Left colon (tissue), 2 donors: ENCODE measurements around the gene PDE4D. TPM values are rescaled to one million over a fixed set of nuclear protein-coding genes. Genes with fewer than 3 reads are reported as not detected.
A peak's percentile ranks its signal among the peaks of the same experiment; 100 is the strongest.

Experiments used
- ATAC-seq: fragments of 200-7000 bp; cut with Tn5 transposase; one replicate; pipeline ENCODE4 v1.9.1; 2020; ENCODE audit warnings: mild to moderate bottlenecking, moderate library complexity
- DNase-seq, 2 donors: peaks; one replicate each; pipeline ENCODE4 v3.0.0-alpha.2; 2020
- intact Hi-C, 2 donors: fragments of 100-400 bp; cut with DNase I in 1 of 2; cut with micrococcal nuclease in 1 of 2; formaldehyde crosslinking; loops; one replicate each; pipeline versions ENCODE4 v1.11.2 to v1.14.0; 2022; cut with DNase I, micrococcal nuclease
- total RNA-seq, 2 donors: library from RNA; stranded (reverse); fragmentation: NEBNext Ultra II Directional; extraction: Animal tissue kit (Norgen Biotek cat#: 25700); gene quantifications; one replicate each; pipeline ENCODE4 v1.2.1, GENCODE V29; 2021
- donor health status: DM: no; HTN: no; CAD: no.
- donor health status: DM: yes; HTN: yes; CAD: no.

Gene PDE4D
- total RNA-seq, 2 donors from 2014 or later = 50.6 to 67.8 TPM

DNA sequence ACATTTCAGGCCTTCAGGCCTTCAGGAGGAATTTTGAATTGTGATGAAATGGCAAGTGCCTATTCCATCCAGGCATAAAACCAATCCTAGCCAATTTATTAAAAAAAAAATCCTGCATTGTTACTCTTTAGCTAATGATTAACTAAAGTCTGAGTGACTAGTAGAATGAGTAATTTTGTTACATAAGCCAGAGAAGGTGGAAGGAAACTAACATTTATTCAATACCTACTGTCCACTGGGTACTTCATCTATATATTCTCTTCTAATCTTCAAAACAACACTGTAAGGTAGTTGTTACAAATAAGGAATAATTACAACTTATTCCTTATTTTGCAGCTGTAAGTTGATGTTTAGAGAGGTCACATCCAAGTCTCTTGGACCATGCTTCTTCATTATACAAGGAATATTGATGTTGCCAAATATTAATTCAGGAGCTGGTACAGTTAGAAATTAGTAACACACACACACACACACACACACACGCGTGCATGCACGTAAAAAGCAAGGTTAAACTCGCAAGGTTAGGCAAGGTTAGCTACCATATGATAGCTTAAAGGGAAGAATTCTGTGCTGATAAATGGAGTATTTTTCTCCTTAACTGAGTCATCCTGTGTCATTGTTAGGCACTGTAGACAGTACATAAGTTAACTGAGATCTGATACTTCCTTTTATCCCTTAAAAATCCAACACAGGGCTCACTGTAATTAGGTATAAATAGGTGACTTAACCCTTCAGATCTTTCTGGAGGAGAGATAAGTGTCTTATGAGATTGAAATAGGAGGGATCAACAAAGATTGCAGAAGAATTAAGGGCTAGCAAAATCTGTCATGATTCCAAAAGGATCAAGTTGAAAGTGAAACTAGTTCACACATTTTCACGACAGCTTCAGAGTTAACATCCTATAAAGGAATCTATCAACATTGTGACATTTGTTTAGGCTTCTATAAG is 596.9 kb downstream of the PDE4D start:
- no peak for DNase-seq
- ATAC-seq = peak; percentile 63
- intact Hi-C loops = no loop called here

DNA sequence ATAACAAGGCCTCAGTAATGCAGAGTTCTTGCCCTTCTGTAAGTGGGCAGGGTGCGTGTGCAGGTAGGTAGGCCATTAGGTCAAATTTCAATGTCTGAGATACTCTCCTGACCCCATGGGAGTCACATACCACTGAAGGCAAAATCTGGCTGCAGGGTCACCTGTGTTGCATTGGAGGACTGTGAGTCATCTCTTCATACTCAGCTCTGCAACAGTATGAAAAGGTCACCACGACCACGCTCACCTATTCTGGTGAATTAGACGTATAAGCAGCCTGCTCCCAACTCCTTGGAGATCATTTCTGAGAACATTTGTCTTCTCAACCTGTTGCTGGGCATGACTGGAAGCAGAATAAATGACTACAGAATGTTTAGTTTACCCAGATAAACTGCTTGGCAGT is 599.8 kb downstream of the PDE4D start:
- DNase-seq (no peak), ATAC-seq (no peak)
- intact Hi-C loops = no loop called here

DNA sequence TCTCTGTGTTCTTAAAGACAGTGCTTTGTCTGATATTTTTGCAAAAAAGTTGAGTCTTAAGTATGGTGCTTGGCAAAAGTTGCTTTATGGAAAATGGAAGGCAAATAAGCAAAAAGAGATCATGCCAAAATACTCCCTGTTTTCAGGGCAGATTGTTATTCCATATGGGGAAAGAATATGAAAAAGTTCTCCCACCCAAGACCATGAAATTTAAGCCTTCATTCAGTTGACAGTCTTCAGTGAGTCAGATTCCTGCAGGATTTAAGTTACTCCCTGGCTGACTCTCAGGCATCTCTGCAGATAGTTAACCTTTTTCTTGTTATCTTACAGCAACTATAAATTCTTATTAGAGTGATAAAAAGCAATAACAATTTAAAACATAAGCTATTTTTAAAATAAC is 601.6 kb downstream of the PDE4D start:
- intact Hi-C loops = no loop called here
- DNase-seq (no peak), ATAC-seq (no peak)

DNA sequence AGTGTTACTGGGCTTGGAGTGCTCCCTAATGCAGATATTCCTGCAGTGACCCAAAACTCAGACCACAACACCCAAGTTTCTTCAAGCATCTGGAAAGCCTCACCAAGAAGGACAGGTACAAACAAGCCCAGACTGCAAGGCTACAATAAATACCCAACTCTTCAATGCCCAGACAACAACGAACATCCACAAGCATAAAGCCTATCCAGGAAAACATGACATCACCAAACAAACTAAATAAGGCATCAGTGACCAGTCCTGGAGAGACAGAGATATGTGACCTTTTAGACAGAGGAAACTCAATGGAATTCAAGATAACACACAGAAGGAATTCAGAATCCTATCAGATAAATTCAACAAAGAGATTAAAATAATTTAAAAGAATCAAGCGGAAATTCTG is 605.6 kb downstream of the PDE4D start:
- intact Hi-C loops = no loop called here
- ATAC-seq = peak; percentile 12

DNA sequence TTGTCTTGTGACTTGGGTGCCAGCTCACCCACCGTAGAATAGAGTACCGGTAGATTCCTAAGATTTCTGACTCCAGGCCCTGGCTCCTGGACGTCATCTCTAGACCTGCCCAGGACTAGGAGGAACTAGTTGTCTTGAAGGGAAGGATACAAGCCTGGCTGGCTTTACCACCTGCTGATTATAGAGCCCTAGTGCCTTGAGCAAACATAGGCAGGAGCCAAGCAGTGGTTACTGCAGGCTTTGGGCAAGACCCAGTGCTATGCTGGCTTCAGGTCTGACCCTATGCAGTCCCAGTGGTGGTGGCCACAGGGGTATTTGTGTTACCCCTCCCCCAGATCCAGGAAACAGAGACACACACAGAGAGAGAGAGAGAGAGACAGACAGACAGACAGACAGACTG is 606.2 kb downstream of the PDE4D start:
- intact Hi-C loops = no loop called here
- ATAC-seq (peak; percentile 99), DNase-seq (peak in 1 of 2 donors; percentile 31)

More for the DNA sequence above, 605.6 kb downstream of the PDE4D start:
- no peak for DNase-seq

DNA sequence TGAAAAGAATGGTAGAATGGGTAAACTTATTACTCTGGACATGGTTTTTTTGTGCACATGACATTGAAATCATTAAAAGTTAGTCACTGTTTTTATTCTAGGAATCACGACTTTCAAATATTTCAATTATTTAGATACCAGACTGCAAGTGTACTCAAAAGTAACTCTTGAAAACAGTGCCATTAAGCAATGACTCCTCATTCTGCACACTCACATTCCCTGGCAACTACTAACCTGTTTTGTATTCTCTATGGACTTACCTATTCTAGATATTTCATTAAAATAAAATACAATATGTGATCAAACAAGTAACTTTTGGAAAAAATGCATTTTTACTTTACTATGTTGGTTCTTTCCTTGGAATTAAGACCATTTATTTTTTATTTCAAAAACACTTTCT is 607.0 kb downstream of the PDE4D start:
- no peak for DNase-seq
- no peak for ATAC-seq
- intact Hi-C loops = no loop called here

DNA sequence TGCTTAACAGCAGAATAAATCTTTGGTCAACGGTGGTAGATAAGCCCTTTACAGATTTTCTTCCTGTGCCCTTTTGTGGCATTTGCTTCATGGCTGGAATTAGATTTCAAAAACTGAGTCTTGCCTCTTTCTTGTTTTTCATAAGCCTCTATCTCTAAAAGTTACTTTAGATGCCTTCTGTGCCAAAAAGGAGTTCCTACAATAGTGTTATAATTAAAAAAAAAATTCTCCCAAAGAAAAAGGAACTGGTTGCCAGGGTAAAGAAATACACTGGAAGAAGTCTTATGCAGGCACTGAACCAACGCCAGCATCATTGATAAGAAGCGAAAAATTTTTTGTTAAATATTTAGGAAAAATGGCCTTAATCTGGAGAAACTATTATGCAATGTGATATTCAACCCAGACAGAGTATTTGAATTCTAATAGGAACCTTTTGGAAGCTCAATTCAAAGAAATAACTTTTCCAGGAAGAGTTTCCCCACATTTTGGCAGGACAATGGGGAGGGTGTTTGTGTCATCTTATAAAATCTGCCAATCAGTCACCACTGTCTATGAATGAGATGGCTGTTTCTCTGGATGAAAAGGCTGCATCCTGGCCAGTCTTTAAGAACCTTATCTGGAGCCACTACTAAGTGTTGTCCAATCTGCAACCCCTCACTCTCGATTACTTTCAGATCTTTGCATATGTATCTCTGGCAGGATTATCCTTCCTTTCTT is 608.1 kb downstream of the PDE4D start:
- DNase-seq (no peak), ATAC-seq (no peak)
- intact Hi-C loops = no loop called here

DNA sequence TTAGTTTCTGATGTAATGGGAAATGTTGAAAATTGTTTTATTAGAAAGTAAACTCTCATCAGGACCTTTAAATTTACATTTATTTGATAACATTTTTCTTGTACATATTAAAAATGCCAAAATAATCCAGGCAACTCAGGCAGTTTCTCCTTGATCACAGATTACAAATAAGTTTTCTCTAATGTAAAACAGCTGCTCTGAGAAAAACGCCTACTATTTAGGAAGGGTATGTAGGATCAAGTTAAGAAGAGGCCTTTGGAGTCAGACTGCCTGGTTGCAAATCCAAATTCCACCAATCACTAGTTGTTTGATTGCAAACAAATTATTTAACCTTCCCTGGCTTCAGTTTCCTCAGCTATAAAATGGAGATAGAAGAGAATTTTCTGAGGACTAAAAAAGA is 610.8 kb downstream of the PDE4D start:
- DNase-seq = no peak
- intact Hi-C loops = no loop called here
- ATAC-seq = no peak

DNA sequence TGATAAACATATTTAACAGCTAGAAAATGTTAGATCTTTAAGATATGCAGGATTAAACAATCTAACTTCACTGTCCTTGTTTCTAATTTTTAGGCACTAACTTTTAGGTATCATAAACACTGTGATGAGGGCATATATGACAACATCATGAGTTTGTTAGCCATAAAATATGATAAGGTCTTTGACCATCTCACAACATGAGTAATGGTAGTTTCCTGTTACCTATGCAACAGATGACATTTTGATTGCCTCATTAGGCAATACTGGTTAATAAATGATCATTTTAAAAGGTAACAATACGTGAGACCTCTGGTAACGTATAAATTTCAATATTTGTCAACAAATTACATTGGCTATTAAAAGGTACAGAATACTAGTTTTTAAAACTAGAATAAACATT is 613.5 kb downstream of the PDE4D start:
- ATAC-seq (no peak), DNase-seq (no peak)
- intact Hi-C loops = no loop called here

DNA sequence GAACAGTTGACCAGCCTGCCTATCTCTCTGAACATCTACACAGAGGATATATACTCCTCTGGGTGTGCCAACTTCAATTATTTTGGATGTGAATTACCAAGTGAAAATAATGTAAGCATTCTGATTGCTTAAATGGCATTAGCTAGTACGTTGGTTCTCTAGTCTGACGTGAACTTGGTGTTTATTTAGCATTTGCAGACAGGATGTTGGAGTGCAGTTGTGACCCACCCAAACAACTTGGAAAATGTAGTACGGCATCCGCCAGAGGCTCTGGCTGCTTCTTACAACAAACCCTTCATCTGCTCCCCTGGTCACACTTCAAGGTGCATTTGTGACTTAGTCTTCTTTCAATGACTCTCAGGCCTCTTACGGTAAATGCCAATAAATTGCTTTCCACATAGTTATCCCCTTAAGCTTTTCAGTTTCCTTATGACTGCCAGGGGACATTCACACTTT is 616.6 kb downstream of the PDE4D start:
- intact Hi-C loops = no loop called here
- ATAC-seq = peak; percentile 34
- DNase-seq = no peak

DNA sequence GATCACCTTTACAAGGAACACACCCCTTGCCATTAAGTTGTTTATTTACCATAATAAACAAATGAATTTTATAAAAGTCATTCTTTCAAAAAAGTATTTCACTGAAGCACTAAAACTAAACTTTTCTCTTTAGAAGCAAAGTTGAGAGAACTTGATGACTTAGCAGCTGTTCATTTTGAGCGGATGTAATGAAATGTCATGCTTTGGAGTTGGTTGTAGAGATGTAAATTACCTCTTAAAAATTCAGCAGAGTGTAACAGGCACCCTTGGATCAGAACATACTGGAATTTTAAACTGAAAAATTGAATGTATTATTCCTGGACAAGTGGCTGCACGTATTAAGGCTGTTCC is 617.2 kb downstream of the PDE4D start:
- ATAC-seq (peak; percentile 13), DNase-seq (no peak)
- intact Hi-C loops = no loop called here

DNA sequence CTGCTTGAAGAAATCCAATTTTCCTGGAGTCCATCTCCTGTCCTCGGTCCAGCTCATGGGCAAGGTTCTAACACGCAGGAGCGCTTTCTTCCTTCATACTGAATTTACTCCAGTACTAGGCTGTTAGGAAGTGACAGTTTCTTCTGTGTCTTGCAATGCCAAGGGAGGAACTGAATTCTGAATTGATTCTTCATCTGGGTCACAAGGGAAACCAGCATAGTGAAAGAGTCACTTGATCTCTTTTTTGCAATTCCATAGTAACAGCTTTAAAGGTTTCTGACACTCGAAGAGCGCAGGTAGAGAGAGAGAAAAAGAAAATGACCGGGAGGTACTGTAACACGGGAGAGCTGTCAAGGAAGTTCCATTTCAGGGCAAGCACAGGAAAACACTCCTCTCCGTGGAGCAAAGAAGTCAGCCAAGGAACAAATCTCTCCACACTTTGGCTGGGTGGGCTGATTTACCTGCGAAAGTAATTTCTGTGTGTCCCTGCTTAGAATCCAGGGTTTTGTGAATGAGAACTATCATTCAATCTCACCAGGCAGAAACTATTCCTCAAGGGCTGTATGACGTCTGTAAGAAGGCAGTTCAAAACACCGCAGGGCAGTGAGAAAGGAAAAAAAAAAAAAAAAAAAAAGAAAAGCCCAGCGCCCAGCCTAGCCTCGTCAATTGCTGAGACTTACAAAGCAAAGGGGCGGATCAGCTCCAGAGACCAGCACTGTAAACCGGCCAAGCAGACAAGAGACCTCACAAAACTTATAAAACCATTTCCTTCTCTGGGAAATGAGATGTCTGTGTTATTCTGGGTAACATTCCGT is 617.8 kb downstream of the PDE4D start:
- intact Hi-C loops = no loop called here
- DNase-seq = peak; percentile 59 to 72

DNA sequence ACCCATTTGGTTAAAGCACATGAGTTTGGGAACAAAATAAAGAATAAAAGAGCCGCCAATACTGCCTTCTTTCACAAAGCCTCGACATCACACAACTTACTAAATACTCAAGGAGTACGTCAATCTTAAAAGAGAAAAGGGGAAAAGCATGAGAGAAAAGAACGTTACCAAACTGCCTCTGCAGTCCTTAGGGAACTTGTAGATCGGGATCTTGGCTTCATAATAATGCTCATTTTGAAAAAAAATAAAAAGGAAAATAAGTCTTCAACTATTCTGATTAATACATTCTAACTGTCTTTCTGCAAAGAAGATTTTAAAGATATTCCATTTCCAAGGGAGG is 618.4 kb downstream of the PDE4D start:
- intact Hi-C loops = no loop called here
- ATAC-seq (peak; percentile 18), DNase-seq (no peak)

More for the DNA sequence above, 617.8 kb downstream of the PDE4D start:
- peak; percentile 80 for ATAC-seq

DNA sequence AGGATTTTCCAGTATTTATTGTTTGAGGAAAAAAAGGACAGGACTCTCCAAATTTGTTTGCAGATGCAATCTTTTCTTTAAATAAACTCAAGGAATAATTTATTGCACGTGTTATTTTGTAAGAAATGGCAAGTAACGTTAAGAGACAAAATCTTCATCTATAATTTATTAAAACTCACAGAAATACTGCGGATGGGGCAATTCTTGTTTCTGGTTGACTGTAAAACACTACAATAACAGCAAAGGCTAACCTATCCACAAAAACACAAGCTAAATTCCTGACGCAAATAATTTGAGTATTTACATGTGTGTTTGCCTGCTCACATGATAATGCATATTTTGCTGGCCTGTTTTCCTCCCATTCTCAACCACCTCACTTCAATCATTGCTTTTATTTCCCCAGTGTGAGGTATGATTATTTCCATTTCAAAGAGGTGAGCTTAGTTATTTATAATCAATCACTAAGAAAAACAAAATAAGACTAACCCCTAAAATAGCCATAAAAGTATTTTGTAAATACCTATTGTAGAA is 619.4 kb downstream of the PDE4D start:
- intact Hi-C loops = no loop called here
- DNase-seq (no peak), ATAC-seq (no peak)

DNA sequence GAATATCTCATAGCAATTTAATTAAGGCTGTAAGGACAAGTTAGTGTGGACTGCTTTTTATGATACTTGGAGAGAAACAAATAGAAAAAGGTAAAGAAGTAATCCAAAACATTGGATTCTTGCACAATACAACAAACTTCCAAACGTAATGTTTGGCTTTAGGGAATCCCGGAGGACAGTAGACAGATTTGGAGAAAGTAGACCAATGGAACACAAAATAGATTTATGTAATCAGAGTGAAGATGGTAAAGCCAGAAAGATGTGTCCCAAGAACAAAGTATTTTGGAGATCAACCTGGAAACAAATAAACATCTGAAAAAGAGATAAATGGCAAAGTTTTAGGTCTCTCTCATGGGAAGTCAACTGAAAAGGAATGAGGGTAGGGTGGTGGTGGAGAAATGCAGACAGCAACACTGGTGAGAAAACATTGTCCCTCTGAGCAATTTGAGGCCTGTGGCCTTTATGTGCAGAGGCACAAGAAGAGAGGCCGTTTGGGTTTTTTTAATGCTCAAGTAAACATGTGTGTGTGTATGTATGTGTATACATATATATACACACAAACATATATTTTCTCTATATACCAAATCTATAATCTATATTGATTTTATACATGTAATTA is 620.6 kb downstream of the PDE4D start:
- intact Hi-C loops = no loop called here
- ATAC-seq (no peak), DNase-seq (no peak)

DNA sequence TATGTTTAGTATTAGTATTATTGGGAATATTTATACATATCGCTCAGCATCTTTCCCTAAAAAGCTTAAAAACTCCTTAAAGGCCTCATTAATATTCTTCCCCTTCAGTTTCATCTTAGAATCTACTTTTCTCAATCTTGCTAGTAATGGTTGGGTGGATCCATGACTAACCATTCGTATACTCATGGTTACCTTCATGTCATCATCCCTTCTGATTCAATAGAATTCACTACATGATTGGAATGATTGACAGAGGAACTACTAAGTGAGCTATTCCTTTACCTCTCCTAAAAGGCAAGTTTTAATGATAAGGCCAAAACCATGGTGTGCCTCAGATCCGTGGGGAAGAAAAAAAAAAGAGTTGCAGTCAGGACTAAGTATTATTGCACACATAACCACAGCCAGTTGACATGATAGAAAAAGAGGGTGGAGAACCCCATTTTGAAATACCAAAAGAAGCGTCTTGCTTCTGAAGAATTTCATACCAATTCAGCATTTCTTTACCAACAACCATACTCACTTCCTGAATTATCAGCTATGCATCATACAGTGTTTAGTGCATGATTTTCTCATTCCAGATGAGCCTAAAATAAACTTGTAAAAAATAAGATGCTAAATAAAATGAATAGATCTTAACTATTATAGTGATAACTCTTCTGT is 624.6 kb downstream of the PDE4D start:
- intact Hi-C loops = no loop called here
- ATAC-seq (no peak), DNase-seq (no peak)

DNA sequence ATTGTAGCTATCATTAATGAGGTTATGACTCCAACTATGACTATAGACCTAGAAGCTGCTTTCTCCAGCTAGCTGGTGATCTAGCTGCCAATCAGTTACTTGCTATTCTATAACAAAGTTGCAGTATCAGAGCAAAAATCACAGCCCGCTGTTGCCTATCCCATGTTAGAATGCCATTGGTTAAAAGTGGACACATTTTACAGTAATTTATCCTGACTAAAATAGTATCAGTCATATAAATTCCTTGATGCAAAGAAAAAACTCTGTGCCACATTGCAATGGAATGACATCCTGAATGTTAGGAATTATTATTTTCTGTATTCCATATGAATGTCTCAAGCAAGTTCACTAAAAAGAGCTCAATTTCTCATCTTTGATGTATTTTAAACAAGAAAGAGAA is 626.5 kb downstream of the PDE4D start:
- DNase-seq (no peak), ATAC-seq (no peak)
- intact Hi-C loops = no loop called here

DNA sequence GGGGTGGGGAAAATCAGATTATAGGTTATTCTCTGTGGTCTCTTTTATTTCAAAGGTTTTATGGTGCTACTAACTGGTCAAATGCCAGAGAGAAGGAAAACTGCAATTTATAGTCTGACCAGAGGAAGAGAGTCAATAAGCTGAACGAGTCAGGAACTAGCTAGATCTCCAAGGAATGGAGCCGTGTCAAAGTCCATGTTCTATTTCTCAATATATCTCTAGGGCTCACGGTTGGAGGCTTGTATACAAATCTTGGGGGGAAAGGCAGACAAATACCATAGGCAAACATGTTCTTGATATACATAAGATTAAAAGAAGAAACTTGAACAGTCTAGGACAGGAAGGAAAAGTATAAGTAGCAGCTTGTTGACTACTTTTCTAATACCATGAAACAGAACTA is 627.1 kb downstream of the PDE4D start:
- DNase-seq = no peak
- ATAC-seq = peak; percentile 94

More for the DNA sequence above, 627.1 kb downstream of the PDE4D start:
- intact Hi-C loops = no loop called here
